Breast epithelium (tissue), 4 donors: ENCODE measurements around the gene POLR3C. TPM values are rescaled to one million over a fixed set of nuclear protein-coding genes. Genes with fewer than 3 reads are reported as not detected.

Experiments
- DNase-seq, 2 donors: peaks; one replicate each; pipeline ENCODE4 v3.0.0-alpha.2; 2019; ENCODE audit warnings: low spot score in 2 of 2
- H3K27ac ChIP-seq, 2 donors: fragments of 200-600 bp; sonication (generic) in 1 of 2; one replicate each; pipeline ENCODE4 v1.5.1; 2016 to 2019; ENCODE audit warnings: mild to moderate bottlenecking in 1 of 2
- H3K27me3 ChIP-seq, 2 donors: fragments of 200-600 bp; sonication (generic) in 1 of 2; one replicate each; pipeline versions ENCODE4 v1.5.1 to v1.6.0; 2017 to 2019; ENCODE audit warnings: control low read depth in 1 of 2, mild to moderate bottlenecking in 1 of 2
- H3K36me3 ChIP-seq: fragments of 200-600 bp; one replicate; pipeline ENCODE4 v1.5.1; 2019
- H3K4me1 ChIP-seq, 2 donors: fragments of 200-600 bp; sonication (generic); one replicate each; pipeline ENCODE4 v1.5.1; 2016 to 2019; ENCODE audit warnings: control low read depth in 1 of 2
- H3K4me3 ChIP-seq, 3 donors: fragments of 200-600 bp; sonication (generic); 1 replicate in 2 of 3; 2 replicates in 1 of 3; pipeline ENCODE4 v1.5.1; 2016 to 2019; ENCODE audit warnings: mild to moderate bottlenecking in 3 of 3, moderate library complexity in 2 of 3
- H3K9me3 ChIP-seq, 2 donors: fragments of 200-600 bp; sonication (generic) in 1 of 2; one replicate each; pipeline ENCODE4 v1.5.1; 2016 to 2019; ENCODE audit warnings: control low read depth in 1 of 2
- POLR2A ChIP-seq: fragments of 450-650 bp; IDR thresholded peaks from one replicate; pipeline ENCODE4 v1.6.1; 2016; ENCODE audit warnings: antibody characterized with exemption, mild to moderate bottlenecking, moderate library complexity
- POLR2AphosphoS5 ChIP-seq, 3 donors: sonication (generic); formaldehyde crosslinking; IDR thresholded peaks; one replicate each; pipeline ENCODE4 v1.6.1; 2017; ENCODE audit warnings: antibody characterized with exemption in 3 of 3
- intact Hi-C: fragments of 100-400 bp; cut with DNase I; formaldehyde crosslinking; loops from one replicate; pipeline ENCODE4 v1.15.1; 2023; ENCODE audit warnings: low total_unique reads
- total RNA-seq, 3 donors: library from RNA; depleted of rRNA; stranded (reverse); fragments of >200 nt; gene quantifications; one replicate each; pipeline ENCODE4 v1.1.0, GENCODE V29; 2016
- TF ChIP-seq, protein P1 (sequence below), 3 donors: fragments of 450-650 bp; IDR thresholded peaks; one replicate each; pipeline ENCODE4 v1.5.1; 2016 to 2017; ENCODE audit warnings: antibody characterized with exemption in 3 of 3, mild to moderate bottlenecking in 3 of 3, moderate library complexity in 3 of 3

POLR3C gene
- total RNA-seq, 3 donors from 2014 or later: 40.5 to 50.3 (median 40.6) TPM

- Histone ChIP-seq H3K4me3 (peak within 1 kb of the TSS; percentile 78 to 83 (median 83)), H3K27ac (peak within 1 kb of the TSS; percentile 92 to 94), H3K36me3 (peaks cover 8% of the 10 kb centered on the region), H3K27me3 (no peaks in the 10 kb centered on the region), H3K9me3 (no peaks in the 10 kb centered on the region), H3K4me1 (peaks cover 0 to 10% of the 10 kb centered on the region in 2 donors)
- DNase-seq: peak; percentile 93 to 94
- intact Hi-C loops: loop anchor here (10.0 kb wide), 1 partner anchor 156 kb away; no protein-coding TSS in a partner anchor
- TF ChIP-seq POLR2AphosphoS5 (IDR thresholded peaks at IDR 0.05): peak; percentile 31 to 71 (median 54)
- TF ChIP-seq, protein P1, sequence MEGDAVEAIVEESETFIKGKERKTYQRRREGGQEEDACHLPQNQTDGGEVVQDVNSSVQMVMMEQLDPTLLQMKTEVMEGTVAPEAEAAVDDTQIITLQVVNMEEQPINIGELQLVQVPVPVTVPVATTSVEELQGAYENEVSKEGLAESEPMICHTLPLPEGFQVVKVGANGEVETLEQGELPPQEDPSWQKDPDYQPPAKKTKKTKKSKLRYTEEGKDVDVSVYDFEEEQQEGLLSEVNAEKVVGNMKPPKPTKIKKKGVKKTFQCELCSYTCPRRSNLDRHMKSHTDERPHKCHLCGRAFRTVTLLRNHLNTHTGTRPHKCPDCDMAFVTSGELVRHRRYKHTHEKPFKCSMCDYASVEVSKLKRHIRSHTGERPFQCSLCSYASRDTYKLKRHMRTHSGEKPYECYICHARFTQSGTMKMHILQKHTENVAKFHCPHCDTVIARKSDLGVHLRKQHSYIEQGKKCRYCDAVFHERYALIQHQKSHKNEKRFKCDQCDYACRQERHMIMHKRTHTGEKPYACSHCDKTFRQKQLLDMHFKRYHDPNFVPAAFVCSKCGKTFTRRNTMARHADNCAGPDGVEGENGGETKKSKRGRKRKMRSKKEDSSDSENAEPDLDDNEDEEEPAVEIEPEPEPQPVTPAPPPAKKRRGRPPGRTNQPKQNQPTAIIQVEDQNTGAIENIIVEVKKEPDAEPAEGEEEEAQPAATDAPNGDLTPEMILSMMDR (IDR thresholded peaks at IDR 0.05): no peak
Observed at GRCh38 chr1:145858901-145859490, 35.0 kb downstream of the POLR3C start, which contains the start of gene PIAS3. Gene PIAS3 (minus strand): TSS chr1:145859081. CDS start chr1:145858990, 91 bp downstream.

- intact Hi-C loops: loop anchor here (10.0 kb wide), 1 partner anchor 155 kb away; no protein-coding TSS in a partner anchor
- peak overlapping the region; percentile 92 to 94 for H3K27ac ChIP-seq
- peaks cover 0 to 10% of the 10 kb centered on the region in 2 donors for H3K4me1 ChIP-seq
- no peaks in the 10 kb centered on the region for H3K9me3 ChIP-seq
- peak; percentile 88 to 90 for DNase-seq
- H3K4me3 ChIP-seq: peak overlapping the region; percentile 78 to 83 (median 83)
- peaks cover 8% of the 10 kb centered on the region for H3K36me3 ChIP-seq
- H3K27me3 ChIP-seq: no peaks in the 10 kb centered on the region
- TF ChIP-seq POLR2AphosphoS5 (IDR thresholded peaks at IDR 0.05) (peak in 1 of 3 donors; percentile 21), POLR2A (peak; percentile 67)
- TF ChIP-seq, protein P1 (IDR thresholded peaks at IDR 0.05): peak in 2 of 3 donors; percentile 6 to 36
Observed at GRCh38 chr1:145859491-145860023, 35.6 kb downstream of the POLR3C start.

GRCh38 chr1:145863282-145864018 lies 39.5 kb downstream of the POLR3C start:
- TF ChIP-seq POLR2A (no peak), POLR2AphosphoS5 (IDR thresholded peaks at IDR 0.05) (no peak)
- TF ChIP-seq, protein P1 (IDR thresholded peaks at IDR 0.05): no peak
- DNase-seq: no peak
- Histone ChIP-seq H3K4me3 (no peak overlapping the region), H3K27ac (no peak overlapping the region), H3K9me3 (no peaks in the 10 kb centered on the region), H3K27me3 (no peaks in the 10 kb centered on the region), H3K36me3 (no peaks in the 10 kb centered on the region), H3K4me1 (peaks cover 0 to 4% of the 10 kb centered on the region in 2 donors)
- intact Hi-C loops: no loop called here

GRCh38 chr1:145868232-145868631 lies 44.2 kb downstream of the POLR3C start:
- no peak overlapping the region for H3K4me3 ChIP-seq
- peak overlapping the region in 1 of 2 donors; percentile 30 for H3K27ac ChIP-seq
- H3K36me3 ChIP-seq: no peaks in the 10 kb centered on the region
- H3K4me1 ChIP-seq: peaks cover 0 to 7% of the 10 kb centered on the region in 2 donors
- no peaks in the 10 kb centered on the region for H3K9me3 ChIP-seq
- H3K27me3 ChIP-seq: no peaks in the 10 kb centered on the region
- intact Hi-C loops: no loop called here
- TF ChIP-seq POLR2AphosphoS5 (IDR thresholded peaks at IDR 0.05): no peak
- TF ChIP-seq POLR2A: no peak
- TF ChIP-seq, protein P1 (IDR thresholded peaks at IDR 0.05): no peak
- no peak for DNase-seq
